HG03025 (cell line): ENCODE results near the gene DPP6.
"Not testable (repeated sequence)": the region's sequence is repeated elsewhere in the genome, so short reads cannot be mapped to it uniquely, and the experiment has no call there.

Source experiments
- ATAC-seq: cut with Tn5 transposase; IDR thresholded peaks from one replicate; pipeline ENCODE4 v1.9.1; 2021; ENCODE audit warnings: mild to moderate bottlenecking, moderate library complexity; ENCODE audit not compliant: unreplicated experiment, low FRiP score

The DPP6 gene

GRCh38 chr7:154071833-154072232, 19.6 kb downstream of the DPP6 start:
- not testable (repeated sequence) for ATAC-seq

GRCh38 chr7:154072395-154073181, 20.4 kb downstream of the DPP6 start:
- ATAC-seq, result not testable (repeated sequence)

- ATAC-seq, result not testable (repeated sequence)
These were observed 26.3 kb downstream of the DPP6 start for GRCh38 chr7:154078523-154078922.

DNA sequence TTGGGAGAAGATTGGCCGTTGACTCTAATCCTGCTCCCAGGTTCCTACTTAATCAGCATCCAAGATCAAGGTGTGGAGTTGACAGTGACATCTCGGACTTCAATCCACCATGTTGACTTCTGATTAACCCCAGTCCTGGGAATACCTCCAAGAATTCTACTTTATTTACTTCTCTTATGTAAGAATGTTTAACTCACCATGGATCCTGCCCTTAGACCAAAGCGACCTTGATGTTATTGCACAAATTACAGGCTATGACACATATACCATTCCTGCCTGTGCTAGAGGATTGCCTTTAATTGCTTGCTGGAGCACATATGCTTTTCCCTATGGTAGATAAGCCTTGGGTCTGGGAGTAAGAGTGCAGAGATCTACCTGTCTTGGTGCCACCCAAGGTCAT, 28.1 kb downstream of the DPP6 start:
- not testable (repeated sequence) for ATAC-seq

DNA sequence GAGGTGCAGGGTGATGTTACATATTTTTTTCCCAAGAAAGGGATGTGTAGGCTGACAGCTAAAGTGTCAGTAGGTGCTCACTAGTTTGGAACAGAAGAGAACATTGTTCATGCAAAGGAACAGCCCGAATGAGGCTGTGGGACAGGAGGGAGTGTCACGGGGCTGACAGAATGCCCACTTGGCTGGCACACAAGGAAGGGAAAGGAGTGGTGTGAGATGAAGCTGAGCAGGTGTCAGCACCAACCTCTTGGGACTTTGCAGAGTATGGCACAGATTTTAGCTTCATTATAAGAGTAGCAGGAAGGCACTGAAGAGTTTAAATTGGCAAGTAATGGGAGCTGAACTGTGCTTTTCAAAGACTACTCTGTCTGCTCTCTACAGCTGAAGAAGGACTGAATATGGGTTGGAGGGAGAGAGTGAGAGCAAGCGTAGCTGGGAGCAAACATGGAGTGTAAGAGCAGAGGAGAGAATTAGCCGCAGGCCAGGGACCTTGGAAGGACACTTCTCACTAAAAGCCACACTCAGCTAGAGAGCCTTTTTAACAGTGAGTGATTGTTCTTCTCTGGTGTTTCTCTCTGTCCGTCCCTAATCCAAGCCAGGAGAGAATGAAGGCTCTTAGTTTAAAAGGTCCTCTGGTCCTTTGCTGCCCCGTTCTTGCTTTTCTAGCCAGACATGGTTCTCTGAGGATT, 35.0 kb downstream of the DPP6 start:
- ATAC-seq, result not testable (repeated sequence)

DNA sequence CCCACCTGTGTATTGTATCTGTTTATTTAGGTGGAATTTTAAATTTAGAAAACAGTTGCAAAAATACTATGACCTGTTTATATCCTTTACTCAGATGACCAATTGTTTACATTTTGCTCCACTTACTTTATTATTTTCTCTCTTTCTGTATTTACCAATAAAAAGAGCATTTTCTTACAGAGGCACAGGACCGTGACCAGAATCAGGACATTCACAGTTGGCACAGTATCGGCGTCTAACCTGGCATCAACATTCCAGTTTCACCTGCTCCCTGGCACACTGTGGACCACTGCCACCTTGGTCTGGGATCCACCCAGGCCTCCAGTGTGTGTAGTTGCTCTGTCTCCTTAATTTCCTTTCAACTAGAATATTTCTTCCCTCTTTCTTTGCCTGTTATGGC, 39.9 kb downstream of the DPP6 start:
- ATAC-seq, result not testable (repeated sequence)

GRCh38 chr7:154095201-154095600, 43.0 kb downstream of the DPP6 start:
- ATAC-seq, result not testable (repeated sequence)

- ATAC-seq, result not testable (repeated sequence)
These were observed 52.9 kb downstream of the DPP6 start for GRCh38 chr7:154105063-154105462.

DNA sequence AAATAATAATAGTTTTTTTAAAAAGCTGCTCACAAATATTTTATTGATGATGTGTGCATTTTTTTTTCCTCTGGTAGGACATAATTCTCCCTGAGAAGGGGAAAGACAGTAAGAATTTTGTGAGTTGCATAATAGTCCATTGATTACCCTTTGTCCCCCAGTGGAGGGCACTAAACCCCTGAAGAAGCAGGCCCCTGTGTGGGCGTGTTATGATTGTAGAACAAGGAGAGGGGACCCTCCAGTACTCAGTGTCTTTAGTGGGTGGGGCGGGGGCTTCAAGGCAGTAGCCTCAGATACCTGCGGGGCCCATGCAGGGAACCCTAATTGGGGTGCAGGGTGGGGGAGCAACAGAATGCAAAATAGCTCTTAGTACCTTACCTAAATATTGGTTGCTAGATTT, 57.4 kb downstream of the DPP6 start:
- ATAC-seq, result not testable (repeated sequence)

DNA sequence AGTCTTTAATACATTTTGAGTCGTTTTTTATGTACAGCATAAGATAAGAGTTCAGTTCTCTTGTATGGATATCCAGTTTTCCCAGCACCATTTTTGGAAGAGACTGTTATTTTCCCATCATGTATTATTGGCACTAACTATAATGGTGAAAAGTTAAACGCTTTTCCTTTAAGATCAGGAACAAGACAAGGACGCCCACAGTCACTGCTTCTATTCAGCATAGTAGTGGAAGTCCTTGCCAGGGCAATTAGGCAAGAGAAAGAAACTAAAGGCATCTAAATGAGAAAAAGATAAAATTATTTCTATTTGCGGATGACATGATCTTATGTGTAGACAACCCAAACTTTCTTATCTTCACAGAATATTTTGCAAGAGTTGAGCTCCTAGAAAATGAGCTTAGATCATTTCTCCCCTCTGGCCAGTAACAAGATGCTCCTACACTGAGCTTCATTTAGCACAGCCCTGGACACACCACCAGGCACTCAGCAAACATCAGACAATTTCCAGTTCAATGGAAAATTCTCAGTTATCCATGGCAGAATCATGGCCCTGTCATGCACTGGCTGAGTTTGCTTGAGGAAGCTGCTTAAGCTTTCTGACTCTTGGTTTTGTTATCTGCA, 61.6 kb downstream of the DPP6 start:
- not testable (repeated sequence) for ATAC-seq

GRCh38 chr7:154117411-154118390, 65.5 kb downstream of the DPP6 start:
- ATAC-seq, result not testable (repeated sequence)

DNA sequence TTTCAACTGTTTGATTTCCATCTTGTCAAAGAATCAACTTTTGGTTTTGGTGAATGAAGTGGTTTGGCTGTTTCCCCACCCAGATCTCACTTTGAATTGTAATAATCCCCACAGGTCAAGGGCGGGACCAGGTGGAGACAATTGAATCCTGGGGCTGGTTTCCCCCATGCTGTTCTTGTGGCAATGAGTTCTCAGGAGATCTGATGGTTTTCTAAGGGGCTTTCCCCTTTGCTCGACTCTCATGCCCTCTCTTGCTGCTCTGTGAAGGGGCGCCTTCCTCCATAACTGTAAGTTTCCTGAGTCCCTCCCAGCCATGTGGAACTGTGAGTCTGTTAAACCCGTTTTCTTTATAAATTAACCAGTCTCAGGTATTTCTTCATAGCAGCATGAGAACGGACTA, 68.6 kb downstream of the DPP6 start:
- not testable (repeated sequence) for ATAC-seq

DNA sequence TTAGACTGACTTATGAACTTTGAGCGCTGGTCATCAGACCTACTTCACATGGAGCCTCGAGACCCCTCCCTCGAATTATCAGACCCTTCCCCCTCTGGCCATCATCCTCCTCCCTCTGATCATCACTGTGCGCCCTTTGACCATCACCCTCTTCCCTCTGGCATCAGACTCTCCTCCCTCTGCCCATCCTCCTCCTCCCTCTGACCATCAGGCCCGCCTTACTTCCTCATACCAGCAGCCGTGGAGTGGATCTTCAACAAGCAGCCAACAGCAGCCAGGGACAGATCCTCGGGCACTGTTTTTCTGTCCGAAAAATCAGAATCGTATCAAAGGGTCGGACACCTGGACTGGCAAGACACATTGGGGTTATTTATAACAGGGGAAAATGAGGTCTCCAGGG, 70.5 kb downstream of the DPP6 start:
- not testable (repeated sequence) for ATAC-seq

GRCh38 chr7:154123397-154123796, 71.2 kb downstream of the DPP6 start:
- not testable (repeated sequence) for ATAC-seq

GRCh38 chr7:154129142-154129541, 76.9 kb downstream of the DPP6 start:
- ATAC-seq, result not testable (repeated sequence)

DNA sequence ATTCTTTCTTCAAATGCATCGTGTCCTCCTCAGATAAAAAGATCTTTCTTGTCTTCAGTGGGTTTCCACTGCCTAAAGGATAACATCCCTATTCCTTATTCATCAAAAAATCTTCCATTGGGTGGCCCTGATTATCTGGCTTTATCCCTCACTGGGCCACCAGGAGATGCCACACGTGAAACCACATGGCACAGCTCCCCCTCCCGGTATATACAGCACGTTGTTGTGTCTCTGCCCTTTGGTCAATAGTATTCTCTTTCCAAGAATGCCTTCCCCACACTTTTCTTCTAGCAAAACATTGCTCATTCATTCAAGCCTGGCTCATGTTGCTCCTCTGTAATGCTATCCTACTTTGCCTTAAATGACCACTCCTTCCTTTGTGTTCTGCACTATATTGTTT, 80.4 kb downstream of the DPP6 start:
- ATAC-seq, result not testable (repeated sequence)

- ATAC-seq, result not testable (repeated sequence)
These were observed 81.6 kb downstream of the DPP6 start for GRCh38 chr7:154133703-154134277.

DNA sequence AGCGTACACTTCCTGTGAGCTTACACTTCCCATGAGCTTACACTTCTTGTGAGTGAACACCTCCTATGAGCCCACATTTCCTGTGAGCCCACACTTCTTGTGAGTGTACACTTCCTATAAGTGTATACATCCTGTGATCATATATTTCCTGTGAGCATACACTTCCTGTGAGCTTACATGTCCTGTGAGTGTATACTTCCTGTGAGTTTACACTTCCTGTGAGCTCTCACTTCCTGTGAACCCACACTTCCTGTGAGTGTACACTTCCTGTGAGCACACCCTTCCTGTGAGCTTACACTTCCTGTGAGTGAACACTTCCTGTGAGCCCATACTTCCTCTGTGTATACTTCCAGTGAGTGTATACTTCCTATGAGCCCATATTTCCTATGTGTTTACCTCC, 82.5 kb downstream of the DPP6 start:
- not testable (repeated sequence) for ATAC-seq

GRCh38 chr7:154135646-154136045, 83.4 kb downstream of the DPP6 start:
- ATAC-seq, result not testable (repeated sequence)
